Gastroesophageal sphincter (tissue), 4 donors: ENCODE data around the gene OLR1. TPM values are rescaled to one million over a fixed set of nuclear protein-coding genes. Genes with fewer than 3 reads are reported as not detected.
A peak's percentile ranks its signal among the peaks of the same experiment; 100 is the strongest.

Source experiments
- ATAC-seq: fragments of 150-250 bp; one replicate; pipeline ENCODE4 v1.9.1; 2016; ENCODE audit warnings: mild to moderate bottlenecking, moderate library complexity
- H3K27ac ChIP-seq, 4 donors: fragments of 200-600 bp; sonication (generic) in 3 of 4; 1 replicate in 3 of 4; 2 replicates in 1 of 4; pipeline ENCODE4 v1.5.1; 2016 to 2019
- H3K27me3 ChIP-seq: fragments of 200-600 bp; sonication (generic); one replicate; pipeline ENCODE4 v1.5.1; 2019
- H3K36me3 ChIP-seq, 2 donors: fragments of 200-600 bp; sonication (generic); one replicate each; pipeline ENCODE4 v1.5.1; 2019; ENCODE audit warnings: control low read depth in 1 of 2
- H3K4me1 ChIP-seq, 3 donors: fragments of 200-600 bp; sonication (generic); 1 replicate in 2 of 3; 2 replicates in 1 of 3; pipeline ENCODE4 v1.5.1; 2016 to 2019; ENCODE audit warnings: control low read depth in 2 of 3
- H3K4me3 ChIP-seq, 2 donors: fragments of 200-600 bp; sonication (generic); one replicate each; pipeline ENCODE4 v1.5.1; 2019; ENCODE audit warnings: mild to moderate bottlenecking in 1 of 2, moderate library complexity in 1 of 2
- H3K9me3 ChIP-seq, 3 donors: fragments of 200-600 bp; sonication (generic); one replicate each; pipeline ENCODE4 v1.5.1; 2017 to 2019; ENCODE audit warnings: control low read depth in 2 of 3
- CTCF ChIP-seq, 4 experiments: fragments of 200-600 bp in 2 of 4; fragments of 450-650 bp in 2 of 4; sonication (generic) in 1 of 4; IDR thresholded peaks; one replicate each; pipeline ENCODE4 v1.5.1; 2017 to 2019; ENCODE audit warnings: antibody characterized with exemption in 4 of 4, mild to moderate bottlenecking in 2 of 4, moderate library complexity in 2 of 4
- EP300 ChIP-seq: sonication (generic); formaldehyde crosslinking; IDR thresholded peaks from one replicate; pipeline ENCODE4 v1.6.1; 2017; ENCODE audit warnings: antibody characterized with exemption, mild to moderate bottlenecking
- POLR2A ChIP-seq, 2 donors: fragments of 450-650 bp; IDR thresholded peaks; one replicate each; pipeline ENCODE4 v1.6.1; 2017; ENCODE audit warnings: antibody characterized with exemption in 2 of 2, mild to moderate bottlenecking in 2 of 2, moderate library complexity in 1 of 2
- POLR2AphosphoS5 ChIP-seq: sonication (generic); formaldehyde crosslinking; IDR thresholded peaks from one replicate; pipeline ENCODE4 v1.6.1; 2017; ENCODE audit warnings: antibody characterized with exemption
- WGBS, 2 donors: methylation state at CpG; one replicate each; pipeline ENCODE4 v1.1.5; 2018; ENCODE audit warnings: low coverage in 1 of 2; 5-methylcytosine and 5-hydroxymethylcytosine counted together
- total RNA-seq, 4 donors: library from RNA; depleted of rRNA; stranded (reverse); fragments of >200 nt; gene quantifications; one replicate each; pipeline ENCODE4 v1.1.0, GENCODE V29; 2016

The OLR1 gene
- total RNA-seq, 4 donors from 2014 or later, result 0.39 to 6.5 (median 5.5) TPM; not detected in 1

- peaks cover 0 to 8% (median 0%) of the 10 kb centered on the region in 3 donors for H3K4me1 ChIP-seq
- no peaks in the 10 kb centered on the region for H3K9me3 ChIP-seq
- TF ChIP-seq POLR2AphosphoS5, result no peak
- no peak for TF ChIP-seq CTCF (IDR thresholded peaks at IDR 0.05)
- no peak for TF ChIP-seq POLR2A (IDR thresholded peaks at IDR 0.05)
- TF ChIP-seq EP300, result no peak
- H3K4me3 ChIP-seq, result no peak overlapping the region
- WGBS, 2 donors, result 65 to 80% methylated on average over 2 to 3 of the region's 3 CpGs
- no peaks in the 10 kb centered on the region for H3K36me3 ChIP-seq
- no peaks in the 10 kb centered on the region for H3K27me3 ChIP-seq
- no peak for ATAC-seq
- H3K27ac ChIP-seq, result no peak overlapping the region
These were observed 12.7 kb downstream of the OLR1 start for GRCh38 chr12:10159280-10159679.

GRCh38 chr12:10158406-10158805, 13.5 kb downstream of the OLR1 start:
- H3K27me3 ChIP-seq, result no peaks in the 10 kb centered on the region
- no peaks in the 10 kb centered on the region for H3K9me3 ChIP-seq
- no peak overlapping the region for H3K27ac ChIP-seq
- H3K4me3 ChIP-seq, result no peak overlapping the region
- peaks cover 0 to 16% (median 0%) of the 10 kb centered on the region in 3 donors for H3K4me1 ChIP-seq
- TF ChIP-seq EP300, result no peak
- no peak for TF ChIP-seq CTCF (IDR thresholded peaks at IDR 0.05)
- no peak for TF ChIP-seq POLR2AphosphoS5
- no peak for TF ChIP-seq POLR2A (IDR thresholded peaks at IDR 0.05)
- 81 to 89% methylated on average over 2 of the region's 2 CpGs for WGBS, 2 donors
- H3K36me3 ChIP-seq, result no peaks in the 10 kb centered on the region
- ATAC-seq, result no peak

- no peaks in the 10 kb centered on the region for H3K36me3 ChIP-seq
- no peak overlapping the region for H3K4me3 ChIP-seq
- no peak for ATAC-seq
- H3K27me3 ChIP-seq, result no peaks in the 10 kb centered on the region
- 68 to 78% methylated on average over 3 of the region's 3 CpGs for WGBS, 2 donors
- peaks cover 0 to 21% (median 4%) of the 10 kb centered on the region in 3 donors for H3K4me1 ChIP-seq
- H3K27ac ChIP-seq, result no peak overlapping the region
- no peaks in the 10 kb centered on the region for H3K9me3 ChIP-seq
- TF ChIP-seq POLR2A (IDR thresholded peaks at IDR 0.05) (no peak), CTCF (IDR thresholded peaks at IDR 0.05) (no peak), POLR2AphosphoS5 (no peak), EP300 (no peak)
These were observed 16.0 kb downstream of the OLR1 start for GRCh38 chr12:10155966-10156365.

- peak; percentile 17 for ATAC-seq
- H3K4me3 ChIP-seq, result peak overlapping the region; percentile 29 to 60
- TF ChIP-seq POLR2A (IDR thresholded peaks at IDR 0.05), result no peak
- TF ChIP-seq CTCF (IDR thresholded peaks at IDR 0.05), result no peak
- no peak for TF ChIP-seq EP300
- TF ChIP-seq POLR2AphosphoS5, result no peak
- no peaks in the 10 kb centered on the region for H3K9me3 ChIP-seq
- H3K27ac ChIP-seq, result peak overlapping the region in 2 of 4 donors; percentile 79 to 83
- 69% methylated on average over 4 to 6 of the region's 6 CpGs for WGBS, 2 donors
- no peaks in the 10 kb centered on the region for H3K36me3 ChIP-seq
- H3K27me3 ChIP-seq, result no peaks in the 10 kb centered on the region
- H3K4me1 ChIP-seq, result peaks cover 0 to 15% (median 4%) of the 10 kb centered on the region in 3 donors
These were observed 17.8 kb downstream of the OLR1 start for GRCh38 chr12:10154145-10154496.

- Histone ChIP-seq H3K4me1 (peaks cover 0 to 15% (median 4%) of the 10 kb centered on the region in 3 donors), H3K27me3 (no peaks in the 10 kb centered on the region), H3K27ac (peak overlapping the region in 3 of 4 donors; percentile 76 to 83 (median 79)), H3K4me3 (peak overlapping the region; percentile 29 to 60), H3K36me3 (no peaks in the 10 kb centered on the region), H3K9me3 (no peaks in the 10 kb centered on the region)
- peak; percentile 91 for ATAC-seq
- 0% methylated on average over 1 of the region's 46 CpGs; no CpG with 5 or more reads in 1 of the 2 donors for WGBS, 2 donors
- peak in 1 of 2 donors; percentile 23 for TF ChIP-seq POLR2A (IDR thresholded peaks at IDR 0.05)
- no peak for TF ChIP-seq EP300
- TF ChIP-seq CTCF (IDR thresholded peaks at IDR 0.05), result peak; percentile 70 to 88 (median 84)
- peak; percentile 35 for TF ChIP-seq POLR2AphosphoS5
These were observed 18.4 kb downstream of the OLR1 start for GRCh38 chr12:10153271-10154144.
